Stimulated activated CD4-positive, alpha-beta T cell treated with anti-CD3 and anti-CD28 coated beads, Interleukin-1b, Interleukin-23, amount 100 ng/mL, for 4 hours (primary cell): ENCODE results near the gene SPPL3.
"Not testable (repeated sequence)": the region's sequence is repeated elsewhere in the genome, so short reads cannot be mapped to it uniquely, and the experiment has no call there.

Experiments used
- DNase-seq, 2 donors: peaks; one replicate each; pipeline ENCODE4 v3.0.0-alpha.2; 2020; ENCODE audit warnings: low read depth in 2 of 2

The SPPL3 gene

GRCh38 chr12:120844768-120845449 is 59.2 kb downstream of the SPPL3 start:
- no peak for DNase-seq

- no peak for DNase-seq
Measured at GRCh38 chr12:120844297-120844696, 59.9 kb downstream of the SPPL3 start.

DNA sequence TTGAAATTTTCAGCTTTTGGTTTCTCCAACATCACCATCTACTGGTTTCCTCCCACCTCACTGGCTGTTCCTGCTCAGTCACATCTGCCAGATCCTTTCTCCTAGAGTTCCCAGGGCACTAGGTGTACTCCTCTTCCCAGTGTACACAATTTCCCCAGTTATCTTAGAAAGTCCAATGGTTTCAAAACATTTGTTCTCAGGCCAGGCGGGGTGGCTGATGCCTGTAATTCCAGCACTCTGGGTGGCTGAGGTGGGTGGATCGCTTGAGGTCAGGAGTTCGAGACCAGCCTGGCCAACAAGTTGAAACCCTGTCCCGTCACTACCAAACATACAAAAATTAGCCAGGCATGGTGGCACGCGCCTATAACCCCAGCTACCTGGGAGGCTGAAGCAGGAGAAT is 60.7 kb downstream of the SPPL3 start:
- DNase-seq, result no peak

DNA sequence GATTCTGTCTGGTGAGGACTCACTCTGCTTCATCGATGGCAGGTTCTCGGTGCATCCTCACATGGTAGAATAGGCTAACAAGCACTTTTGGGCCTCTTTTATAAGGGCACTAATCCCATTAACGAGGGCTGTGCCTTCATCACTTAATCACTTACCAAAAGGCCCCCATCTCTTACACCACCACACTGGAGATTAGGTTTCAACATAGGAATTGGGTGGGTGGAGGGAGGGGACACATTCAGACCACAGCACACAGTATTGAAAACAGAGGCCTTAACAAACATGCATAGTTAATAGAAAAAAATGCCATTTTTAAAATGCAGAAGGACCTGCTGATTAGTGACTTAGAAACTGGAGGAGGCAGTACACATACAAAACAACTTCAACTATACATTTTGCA is 61.6 kb downstream of the SPPL3 start:
- no peak for DNase-seq

DNA sequence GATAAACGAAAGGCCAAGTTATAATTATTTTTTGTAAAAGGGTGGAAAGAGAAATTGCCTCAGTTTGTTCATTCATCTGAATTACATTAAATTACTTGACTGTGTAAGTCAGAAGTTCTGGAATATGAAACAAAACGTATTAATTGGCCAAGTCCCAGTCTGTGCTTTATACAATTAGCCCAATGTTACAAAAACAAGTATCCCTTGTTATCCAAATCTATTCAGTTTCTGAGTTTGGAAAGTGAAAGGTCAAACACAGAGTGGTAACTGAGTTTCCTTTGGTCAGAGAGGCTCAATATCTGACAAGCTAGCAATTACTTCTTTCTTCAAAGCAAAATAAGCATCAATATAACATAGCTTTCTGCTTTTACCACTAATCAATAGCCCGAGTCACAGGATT is 62.6 kb downstream of the SPPL3 start:
- no peak for DNase-seq

DNA sequence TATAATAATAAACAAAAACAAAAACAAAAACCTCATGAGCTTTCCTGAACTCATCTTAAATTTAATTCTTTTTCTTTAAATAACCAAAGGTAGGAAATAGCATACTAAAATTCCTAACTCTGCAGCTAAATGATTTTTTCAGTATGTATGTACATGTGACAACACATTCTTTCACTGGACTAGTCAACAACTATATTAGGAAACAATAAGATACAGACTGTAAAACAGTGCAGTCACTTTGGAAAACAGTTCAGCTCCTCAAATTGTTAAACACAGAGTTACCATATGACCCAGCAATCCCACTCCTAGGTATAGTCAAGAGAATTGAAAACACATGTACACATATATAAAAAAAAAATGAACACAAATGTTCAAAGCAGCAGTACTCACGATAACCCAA is 64.7 kb downstream of the SPPL3 start:
- no peak for DNase-seq

DNA sequence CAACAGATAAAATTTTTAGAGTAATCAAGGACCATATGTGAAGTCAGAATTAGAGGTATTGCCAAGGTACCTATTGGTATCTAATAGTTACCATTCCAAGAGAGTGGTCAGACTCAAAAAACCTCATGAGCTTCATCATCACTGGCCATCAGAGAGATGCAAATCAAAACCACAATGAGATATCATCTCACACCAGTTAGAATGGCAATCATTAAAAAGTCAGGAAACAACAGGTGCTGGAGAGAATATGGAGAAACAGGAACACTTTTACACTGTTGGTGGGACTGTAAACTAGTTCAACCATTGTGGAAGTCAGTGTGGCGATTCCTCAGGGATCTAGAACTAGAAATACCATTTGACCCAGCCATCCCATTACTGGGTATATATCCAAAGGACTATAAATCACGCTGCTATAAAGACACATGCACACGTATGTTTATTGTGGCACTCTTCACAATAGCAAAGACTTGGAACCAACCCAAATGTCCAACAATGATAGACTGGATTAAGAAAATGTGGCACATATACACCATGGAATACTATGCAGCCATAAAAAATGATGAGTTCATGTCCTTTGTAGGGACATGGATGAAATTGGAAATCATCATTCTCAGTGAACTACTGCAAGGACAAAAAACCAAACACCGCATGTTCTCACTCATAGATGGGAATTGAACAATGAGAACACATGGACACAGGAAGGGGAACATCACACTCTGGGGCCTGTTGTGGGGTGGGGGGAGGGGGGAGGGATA is 65.4 kb downstream of the SPPL3 start:
- not testable (repeated sequence) for DNase-seq

GRCh38 chr12:120836114-120836684 is 68.0 kb downstream of the SPPL3 start:
- no peak for DNase-seq

GRCh38 chr12:120835657-120836056 is 68.5 kb downstream of the SPPL3 start:
- DNase-seq, result no peak

DNA sequence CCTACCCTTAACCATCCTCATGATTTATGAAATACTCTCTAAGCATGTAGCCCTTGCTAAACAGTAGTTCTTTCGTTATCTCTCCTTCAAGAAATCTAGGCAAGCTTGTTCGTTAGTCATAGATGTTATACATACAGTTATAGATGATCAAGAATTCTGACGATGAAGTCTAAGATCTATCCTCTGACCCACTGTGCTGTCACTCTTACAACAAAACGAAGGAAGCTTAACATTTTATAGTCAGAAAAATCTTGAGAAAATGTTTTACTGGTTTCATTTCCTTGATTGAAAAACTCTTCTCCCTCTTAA is 68.9 kb downstream of the SPPL3 start:
- no peak for DNase-seq

GRCh38 chr12:120834489-120835303 is 69.5 kb downstream of the SPPL3 start:
- DNase-seq, result no peak

DNA sequence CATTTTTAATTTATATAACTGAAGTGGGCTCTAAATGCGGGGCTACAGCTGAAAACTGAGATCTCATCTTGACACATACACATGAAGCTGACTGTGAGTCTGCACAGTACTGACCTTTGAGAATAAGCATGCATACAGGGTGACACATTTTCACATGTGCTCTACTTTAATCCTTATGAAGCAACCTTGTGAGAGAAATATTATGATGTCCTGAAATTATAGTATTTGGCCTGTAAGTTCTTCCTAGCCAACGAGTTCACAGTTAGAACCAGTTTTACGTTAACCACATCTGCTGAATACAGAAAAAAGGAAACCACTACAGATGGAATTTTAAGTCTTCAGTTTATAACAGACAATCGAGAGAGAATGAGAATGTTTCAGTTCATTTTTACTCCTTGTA is 70.3 kb downstream of the SPPL3 start:
- no peak for DNase-seq

GRCh38 chr12:120832737-120833136 is 71.4 kb downstream of the SPPL3 start:
- no peak for DNase-seq

GRCh38 chr12:120831648-120832267 is 72.4 kb downstream of the SPPL3 start:
- no peak for DNase-seq

GRCh38 chr12:120830966-120831365 is 73.2 kb downstream of the SPPL3 start:
- no peak for DNase-seq

GRCh38 chr12:120830052-120830940 is 73.9 kb downstream of the SPPL3 start:
- no peak for DNase-seq

DNA sequence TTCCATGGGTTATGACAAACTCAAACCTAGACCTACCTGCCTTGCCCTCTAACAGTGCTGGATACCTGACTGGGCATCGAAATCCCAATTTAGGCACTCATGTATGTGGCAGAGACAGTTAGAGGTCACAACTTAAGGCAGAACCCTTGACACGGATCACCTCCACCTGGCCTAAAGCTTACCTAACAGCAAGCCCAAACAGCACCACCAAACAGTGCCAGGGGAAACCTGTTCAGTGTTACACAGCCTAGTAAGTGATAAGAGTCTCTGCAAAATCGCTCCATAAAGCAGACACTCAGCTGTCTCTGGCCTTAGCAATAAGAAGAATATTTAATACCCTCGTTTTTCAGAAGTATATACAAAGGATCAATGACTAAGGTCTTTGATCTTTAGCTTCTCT is 77.8 kb downstream of the SPPL3 start:
- DNase-seq, result no peak

- no peak for DNase-seq
Measured at GRCh38 chr12:120825337-120825736, 78.8 kb downstream of the SPPL3 start.

DNA sequence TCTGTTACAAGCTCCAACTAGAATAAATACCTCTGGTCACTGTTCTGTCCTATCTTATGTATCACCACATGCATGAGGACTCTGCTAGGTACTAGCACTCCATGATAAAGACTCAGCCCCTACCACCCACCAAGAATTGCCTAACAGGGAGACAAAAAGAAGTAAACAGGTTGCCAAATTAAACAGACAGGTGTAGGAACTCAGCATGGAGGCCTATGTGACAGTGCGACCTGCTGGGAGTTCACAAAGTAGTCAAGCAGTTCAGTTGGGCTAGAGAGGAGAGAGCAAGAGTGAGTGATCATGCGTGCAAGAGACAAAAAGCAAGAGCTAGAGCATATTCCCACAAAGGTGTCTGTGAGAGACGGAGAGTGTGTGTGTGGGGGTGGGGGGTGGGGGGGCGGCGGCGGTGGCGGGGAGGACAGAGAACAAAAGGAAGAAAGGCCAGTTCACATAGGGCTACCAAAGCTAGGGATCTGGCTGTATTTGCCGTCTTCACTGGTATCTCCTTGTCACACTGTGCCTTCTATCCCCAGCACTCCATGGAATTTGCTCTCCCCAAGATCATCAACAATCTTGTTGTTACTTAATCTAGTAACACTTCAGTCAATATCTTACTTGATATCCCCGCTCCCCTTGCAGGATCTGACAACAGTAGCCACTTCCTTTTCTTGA is 81.2 kb downstream of the SPPL3 start:
- no peak for DNase-seq

DNA sequence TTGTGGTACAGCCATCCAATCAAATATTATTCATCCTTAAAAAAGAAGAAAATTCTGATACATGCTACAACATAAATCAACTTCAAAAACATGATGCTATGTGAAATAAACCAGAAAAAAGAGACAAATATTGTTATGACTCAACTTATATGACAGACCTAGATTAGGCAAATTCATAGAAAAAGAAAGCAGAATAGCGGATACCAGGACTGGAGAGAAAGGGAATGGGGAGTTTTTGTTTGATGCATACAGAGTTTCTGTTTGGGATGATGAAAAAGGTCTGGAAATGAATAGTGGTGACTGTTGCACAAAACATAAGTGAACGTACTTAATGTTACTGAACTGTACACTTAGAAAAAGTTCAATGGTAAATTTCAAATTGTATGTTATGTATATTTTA is 82.3 kb downstream of the SPPL3 start:
- no peak for DNase-seq
